ENCODE measurements around the gene EN2. TPM values are rescaled to one million over a fixed set of nuclear protein-coding genes. Genes with fewer than 3 reads are reported as not detected.
"Not testable (repeated sequence)": the region's sequence is repeated elsewhere in the genome, so short reads cannot be mapped to it uniquely, and the experiment has no call there.

EN2 gene
- total RNA-seq, 2 experiments from 2014 or later: not detected

DNA sequence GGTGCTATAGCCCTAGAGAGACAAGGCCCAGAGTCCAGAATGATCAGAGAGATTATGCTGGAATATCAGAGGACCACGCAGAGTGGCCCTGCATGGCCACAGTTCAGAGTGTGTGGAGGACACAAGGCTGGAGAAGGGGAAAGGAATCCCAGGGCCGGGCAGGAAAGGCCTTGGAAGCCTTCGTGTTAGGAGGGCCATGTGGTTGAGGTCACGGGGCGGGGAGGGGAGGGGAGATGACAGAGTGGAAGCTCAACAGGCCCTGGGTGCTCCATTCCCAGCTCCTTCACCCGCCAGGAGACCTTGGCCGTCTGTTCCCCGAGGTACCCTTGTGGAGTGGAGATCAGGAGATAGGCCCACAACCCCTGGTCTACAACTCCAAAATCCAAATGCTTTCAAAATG is 13.2 kb upstream of the EN2 start:
- ChIA-PET CTCF (no interaction called here), POLR2A (no interaction called here)
- H3K27me3 ChIP-seq (ENCODE audit: control insufficient read depth in 1 of 2, insufficient read depth in 2 of 2, low read length in 2 of 2): peaks cover 34% of the 10 kb centered on the region in 2 experiments
- no peaks in the 10 kb centered on the region for H3K36me3 Mint-ChIP-seq (ENCODE audit: low read depth)
- H3K4me3 ChIP-seq (ENCODE audit: low read length): no peak overlapping the region
- no peaks in the 10 kb centered on the region for H3K9me3 Mint-ChIP-seq
- H3K4me1 Mint-ChIP-seq (ENCODE audit: low read depth): peaks cover 4% of the 10 kb centered on the region
- H3K36me3 ChIP-seq (ENCODE audit: insufficient read depth, low read length): no peaks in the 10 kb centered on the region
- DNase-seq: no peak
- intact Hi-C loops (cut with DNase I, micrococcal nuclease): no loop called here
- H3K4me1 ChIP-seq (ENCODE audit: insufficient read depth, low read length): no peaks in the 10 kb centered on the region
- ATAC-seq (ENCODE audit: poor library complexity): no peak
- H3K27ac Mint-ChIP-seq: no peak overlapping the region
- H3K27ac ChIP-seq (ENCODE audit: low read depth in 1 of 2, low read length in 2 of 2): no peak overlapping the region
- H3K27me3 Mint-ChIP-seq: peaks cover 75% of the 10 kb centered on the region
- no peak overlapping the region for H3K4me3 Mint-ChIP-seq
- TF ChIP-seq, protein P1, sequence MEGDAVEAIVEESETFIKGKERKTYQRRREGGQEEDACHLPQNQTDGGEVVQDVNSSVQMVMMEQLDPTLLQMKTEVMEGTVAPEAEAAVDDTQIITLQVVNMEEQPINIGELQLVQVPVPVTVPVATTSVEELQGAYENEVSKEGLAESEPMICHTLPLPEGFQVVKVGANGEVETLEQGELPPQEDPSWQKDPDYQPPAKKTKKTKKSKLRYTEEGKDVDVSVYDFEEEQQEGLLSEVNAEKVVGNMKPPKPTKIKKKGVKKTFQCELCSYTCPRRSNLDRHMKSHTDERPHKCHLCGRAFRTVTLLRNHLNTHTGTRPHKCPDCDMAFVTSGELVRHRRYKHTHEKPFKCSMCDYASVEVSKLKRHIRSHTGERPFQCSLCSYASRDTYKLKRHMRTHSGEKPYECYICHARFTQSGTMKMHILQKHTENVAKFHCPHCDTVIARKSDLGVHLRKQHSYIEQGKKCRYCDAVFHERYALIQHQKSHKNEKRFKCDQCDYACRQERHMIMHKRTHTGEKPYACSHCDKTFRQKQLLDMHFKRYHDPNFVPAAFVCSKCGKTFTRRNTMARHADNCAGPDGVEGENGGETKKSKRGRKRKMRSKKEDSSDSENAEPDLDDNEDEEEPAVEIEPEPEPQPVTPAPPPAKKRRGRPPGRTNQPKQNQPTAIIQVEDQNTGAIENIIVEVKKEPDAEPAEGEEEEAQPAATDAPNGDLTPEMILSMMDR (IDR thresholded peaks at IDR 0.05): no peak
- peaks cover 0 to 13% of the 10 kb centered on the region in 2 experiments for H3K9me3 ChIP-seq (ENCODE audit: control insufficient read depth in 1 of 2, insufficient read depth in 1 of 2, low read length in 2 of 2)

DNA sequence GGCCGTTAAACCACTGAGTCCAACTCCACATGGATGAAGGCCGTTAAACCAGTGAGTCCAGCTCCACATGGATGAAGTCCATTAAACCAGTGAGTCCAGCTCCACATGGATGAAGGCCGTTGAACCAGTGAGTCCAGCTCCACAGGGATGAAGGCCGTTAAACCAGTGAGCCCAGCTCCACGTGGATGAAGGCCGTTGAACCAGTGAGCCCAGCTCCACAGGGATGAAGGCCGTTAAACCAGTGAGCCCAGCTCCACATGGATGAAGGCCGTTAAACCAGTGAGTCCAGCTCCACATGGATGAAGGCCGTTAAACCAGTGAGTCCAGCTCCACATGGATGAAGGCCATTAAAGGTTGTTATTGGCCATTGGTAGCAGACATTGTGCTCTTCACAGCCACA is 12.3 kb upstream of the EN2 start:
- H3K27ac Mint-ChIP-seq; H3K36me3 Mint-ChIP-seq (ENCODE audit: low read depth); H3K4me3 Mint-ChIP-seq; H3K4me1 Mint-ChIP-seq (ENCODE audit: low read depth); H3K27ac ChIP-seq (ENCODE audit: low read depth in 1 of 2, low read length in 2 of 2); POLR2A ChIA-PET; H3K9me3 Mint-ChIP-seq; CTCF ChIA-PET; H3K36me3 ChIP-seq (ENCODE audit: insufficient read depth, low read length); intact Hi-C loops (cut with DNase I, micrococcal nuclease); H3K4me3 ChIP-seq (ENCODE audit: low read length); DNase-seq; H3K4me1 ChIP-seq (ENCODE audit: insufficient read depth, low read length); ATAC-seq (ENCODE audit: poor library complexity): not testable (repeated sequence)
- H3K27me3 Mint-ChIP-seq: peaks cover 74% of the 10 kb centered on the region
- peaks cover 34 to 39% of the 10 kb centered on the region in 2 experiments for H3K27me3 ChIP-seq (ENCODE audit: control insufficient read depth in 1 of 2, insufficient read depth in 2 of 2, low read length in 2 of 2)
- H3K9me3 ChIP-seq (ENCODE audit: control insufficient read depth in 1 of 2, insufficient read depth in 1 of 2, low read length in 2 of 2): peaks cover 0 to 21% of the 10 kb centered on the region in 2 experiments

DNA sequence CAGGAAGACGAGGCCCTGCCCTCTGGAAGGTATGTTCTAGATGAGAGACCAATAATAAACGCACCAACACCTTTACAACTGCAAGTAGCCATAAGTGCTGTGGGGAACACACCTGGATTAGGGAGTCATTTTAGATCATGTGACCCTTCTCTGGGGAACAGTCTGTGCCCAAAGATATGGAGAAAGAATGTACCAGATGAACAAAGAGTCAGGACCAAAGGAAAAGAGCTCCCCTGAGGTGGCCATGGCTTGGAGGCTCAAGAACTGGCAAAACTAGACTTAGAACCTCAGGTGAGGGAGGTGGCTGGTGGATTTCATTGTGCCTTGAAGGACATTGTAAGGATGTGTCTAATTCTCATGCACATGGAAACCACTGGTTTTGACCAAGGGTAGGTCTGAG is 10.3 kb upstream of the EN2 start:
- H3K27me3 Mint-ChIP-seq: peaks cover 75% of the 10 kb centered on the region
- DNase-seq (no peak), ATAC-seq (ENCODE audit: poor library complexity) (no peak)
- no peak overlapping the region for H3K4me3 ChIP-seq (ENCODE audit: low read length)
- TF ChIP-seq, protein P1 (IDR thresholded peaks at IDR 0.05): no peak
- H3K9me3 Mint-ChIP-seq: no peaks in the 10 kb centered on the region
- POLR2A ChIA-PET: no interaction called here
- H3K36me3 Mint-ChIP-seq (ENCODE audit: low read depth): no peaks in the 10 kb centered on the region
- peaks cover 0 to 26% of the 10 kb centered on the region in 2 experiments for H3K9me3 ChIP-seq (ENCODE audit: control insufficient read depth in 1 of 2, insufficient read depth in 1 of 2, low read length in 2 of 2)
- H3K36me3 ChIP-seq (ENCODE audit: insufficient read depth, low read length): no peaks in the 10 kb centered on the region
- H3K4me1 ChIP-seq (ENCODE audit: insufficient read depth, low read length): no peaks in the 10 kb centered on the region
- intact Hi-C loops (cut with DNase I, micrococcal nuclease): no loop called here
- H3K27me3 ChIP-seq (ENCODE audit: control insufficient read depth in 1 of 2, insufficient read depth in 2 of 2, low read length in 2 of 2): peaks cover 49 to 50% of the 10 kb centered on the region in 2 experiments
- peaks cover 12% of the 10 kb centered on the region for H3K4me1 Mint-ChIP-seq (ENCODE audit: low read depth)
- H3K4me3 Mint-ChIP-seq: no peak overlapping the region
- CTCF ChIA-PET: no interaction called here
- no peak overlapping the region for H3K27ac ChIP-seq (ENCODE audit: low read depth in 1 of 2, low read length in 2 of 2)
- H3K27ac Mint-ChIP-seq: no peak overlapping the region

DNA sequence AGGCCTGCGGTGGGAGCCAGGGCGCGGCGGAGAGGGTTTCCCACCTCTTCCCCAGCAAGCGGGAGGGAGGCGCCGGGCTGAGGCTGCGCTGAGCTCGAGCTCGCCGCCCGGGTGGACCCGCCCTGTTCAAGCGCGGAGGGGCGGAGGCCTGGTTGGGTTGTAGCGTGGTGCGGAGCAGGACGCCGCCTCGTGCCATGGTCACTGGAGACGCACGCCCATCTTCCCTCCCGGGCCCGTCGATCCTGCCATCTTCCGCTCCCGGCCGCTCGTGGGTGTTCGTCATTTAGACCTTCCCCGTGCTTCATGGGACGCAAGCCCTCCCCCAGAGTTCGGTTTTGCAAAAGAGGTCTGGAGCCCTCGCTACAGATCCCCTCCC is 9.3 kb upstream of the EN2 start:
- Mint-ChIP-seq H3K4me3 (no peak overlapping the region), H3K4me1 (ENCODE audit: low read depth) (peaks cover 12% of the 10 kb centered on the region), H3K9me3 (no peaks in the 10 kb centered on the region), H3K27me3 (peaks cover 73% of the 10 kb centered on the region), H3K27ac (no peak overlapping the region), H3K36me3 (ENCODE audit: low read depth) (no peaks in the 10 kb centered on the region)
- Histone ChIP-seq H3K4me3 (ENCODE audit: low read length) (no peak overlapping the region), H3K4me1 (ENCODE audit: insufficient read depth, low read length) (no peaks in the 10 kb centered on the region), H3K36me3 (ENCODE audit: insufficient read depth, low read length) (no peaks in the 10 kb centered on the region), H3K27ac (ENCODE audit: low read depth in 1 of 2, low read length in 2 of 2) (no peak overlapping the region), H3K9me3 (ENCODE audit: control insufficient read depth in 1 of 2, insufficient read depth in 1 of 2, low read length in 2 of 2) (peaks cover 0 to 31% of the 10 kb centered on the region in 2 experiments), H3K27me3 (ENCODE audit: control insufficient read depth in 1 of 2, insufficient read depth in 2 of 2, low read length in 2 of 2) (peaks cover 55 to 59% of the 10 kb centered on the region in 2 experiments)
- TF ChIP-seq, protein P1 (IDR thresholded peaks at IDR 0.05): no peak
- POLR2A ChIA-PET: no interaction called here
- CTCF ChIA-PET: no interaction called here
- intact Hi-C loops (cut with DNase I, micrococcal nuclease): no loop called here
- DNase-seq (no peak), ATAC-seq (ENCODE audit: poor library complexity) (no peak)

Measured in CD4-positive, alpha-beta T cell (primary cell).